ENCODE data around the gene GNAZ. TPM values are rescaled to one million over a fixed set of nuclear protein-coding genes. Genes with fewer than 3 reads are reported as not detected.
A peak's percentile ranks its signal among the peaks of the same experiment; 100 is the strongest.

Gene GNAZ
- total and polyA plus RNA-seq, 9 donors, result 7.2 to 40.8 (median 15.3) TPM

DNA sequence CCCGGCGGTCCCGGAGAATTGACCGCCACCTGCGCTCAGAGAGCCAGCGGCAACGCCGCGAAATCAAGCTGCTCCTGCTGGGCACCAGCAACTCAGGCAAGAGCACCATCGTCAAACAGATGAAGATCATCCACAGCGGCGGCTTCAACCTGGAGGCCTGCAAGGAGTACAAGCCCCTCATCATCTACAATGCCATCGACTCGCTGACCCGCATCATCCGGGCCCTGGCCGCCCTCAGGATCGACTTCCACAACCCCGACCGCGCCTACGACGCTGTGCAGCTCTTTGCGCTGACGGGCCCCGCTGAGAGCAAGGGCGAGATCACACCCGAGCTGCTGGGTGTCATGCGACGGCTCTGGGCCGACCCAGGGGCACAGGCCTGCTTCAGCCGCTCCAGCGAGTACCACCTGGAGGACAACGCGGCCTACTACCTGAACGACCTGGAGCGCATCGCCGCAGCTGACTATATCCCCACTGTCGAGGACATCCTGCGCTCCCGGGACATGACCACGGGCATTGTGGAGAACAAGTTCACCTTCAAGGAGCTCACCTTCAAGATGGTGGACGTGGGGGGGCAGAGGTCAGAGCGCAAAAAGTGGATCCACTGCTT lies 25.5 kb downstream of the GNAZ start:
- no peak for DNase-seq
- Histone ChIP-seq H3K27ac (no peak overlapping the region), H3K4me3 (no peak overlapping the region), H3K27me3 (no peaks in the 10 kb centered on the region), H3K36me3 (no peaks in the 10 kb centered on the region), H3K9me3 (no peaks in the 10 kb centered on the region), H3K4me1 (ENCODE audit: insufficient read depth) (peaks cover 30% of the 10 kb centered on the region)
- intact Hi-C loops (cut with DNase I), result no loop called here
- TF ChIP-seq POLR2A (IDR thresholded peaks at IDR 0.05) (no peak), EP300 (IDR thresholded peaks at IDR 0.05) (no peak)
- 94 to 97% (median 96%) methylated on average over 45 of the region's 45 CpGs for WGBS, 3 donors

DNA sequence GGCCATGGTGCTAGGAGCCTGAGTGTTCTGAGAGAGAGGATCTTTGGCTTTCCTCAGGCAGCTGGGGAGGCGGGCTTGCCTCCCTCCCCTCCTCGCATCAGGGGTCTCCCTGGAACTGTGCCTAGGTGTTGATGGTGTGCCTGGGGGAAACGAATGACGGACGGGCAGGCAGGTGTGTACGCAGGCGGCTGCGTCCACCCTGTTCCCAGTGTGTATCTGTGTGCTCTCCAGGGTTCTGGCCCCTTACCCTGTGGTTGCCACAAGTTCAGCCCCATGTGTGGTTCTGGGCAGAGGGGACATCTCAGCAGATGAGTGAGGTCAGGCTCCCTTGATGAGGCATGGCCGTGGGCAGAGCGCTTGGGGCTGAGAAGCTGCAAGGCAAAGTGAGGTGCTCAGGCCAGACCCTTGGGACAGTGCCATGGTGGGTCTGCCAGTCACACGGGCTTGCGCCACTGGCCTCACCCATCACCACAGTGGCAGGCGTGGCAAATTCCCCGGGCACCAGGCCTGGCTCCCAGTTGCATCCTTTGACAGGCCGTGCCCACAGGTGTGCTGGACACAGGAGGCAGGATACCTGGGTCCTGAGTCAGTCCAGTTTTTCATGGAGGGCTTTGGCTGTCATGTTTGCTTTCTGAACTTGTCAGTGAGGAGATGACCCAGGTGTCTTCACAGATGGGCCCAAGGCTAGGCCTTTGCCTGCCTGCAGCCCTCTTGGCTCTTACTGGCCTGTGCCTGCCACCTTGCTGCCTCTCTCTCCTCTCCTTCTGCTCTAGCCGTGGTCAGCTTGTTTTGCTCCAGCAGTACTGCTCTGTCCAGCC lies 27.3 kb downstream of the GNAZ start:
- intact Hi-C loops (cut with DNase I), result no loop called here
- Histone ChIP-seq H3K4me3 (no peak overlapping the region), H3K27me3 (no peaks in the 10 kb centered on the region), H3K4me1 (ENCODE audit: insufficient read depth) (peaks cover 33% of the 10 kb centered on the region), H3K36me3 (no peaks in the 10 kb centered on the region), H3K27ac (peak overlapping the region; percentile 81 to 93), H3K9me3 (no peaks in the 10 kb centered on the region)
- WGBS, 3 donors, result 89 to 94% (median 92%) methylated on average over 16 of the region's 16 CpGs
- DNase-seq, result peak in 1 of 5 donors; percentile 56
- no peak for TF ChIP-seq EP300 (IDR thresholded peaks at IDR 0.05)
- TF ChIP-seq, protein P1, sequence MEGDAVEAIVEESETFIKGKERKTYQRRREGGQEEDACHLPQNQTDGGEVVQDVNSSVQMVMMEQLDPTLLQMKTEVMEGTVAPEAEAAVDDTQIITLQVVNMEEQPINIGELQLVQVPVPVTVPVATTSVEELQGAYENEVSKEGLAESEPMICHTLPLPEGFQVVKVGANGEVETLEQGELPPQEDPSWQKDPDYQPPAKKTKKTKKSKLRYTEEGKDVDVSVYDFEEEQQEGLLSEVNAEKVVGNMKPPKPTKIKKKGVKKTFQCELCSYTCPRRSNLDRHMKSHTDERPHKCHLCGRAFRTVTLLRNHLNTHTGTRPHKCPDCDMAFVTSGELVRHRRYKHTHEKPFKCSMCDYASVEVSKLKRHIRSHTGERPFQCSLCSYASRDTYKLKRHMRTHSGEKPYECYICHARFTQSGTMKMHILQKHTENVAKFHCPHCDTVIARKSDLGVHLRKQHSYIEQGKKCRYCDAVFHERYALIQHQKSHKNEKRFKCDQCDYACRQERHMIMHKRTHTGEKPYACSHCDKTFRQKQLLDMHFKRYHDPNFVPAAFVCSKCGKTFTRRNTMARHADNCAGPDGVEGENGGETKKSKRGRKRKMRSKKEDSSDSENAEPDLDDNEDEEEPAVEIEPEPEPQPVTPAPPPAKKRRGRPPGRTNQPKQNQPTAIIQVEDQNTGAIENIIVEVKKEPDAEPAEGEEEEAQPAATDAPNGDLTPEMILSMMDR (IDR thresholded peaks at IDR 0.05), result no peak
- TF ChIP-seq POLR2A (IDR thresholded peaks at IDR 0.05), result no peak

DNA sequence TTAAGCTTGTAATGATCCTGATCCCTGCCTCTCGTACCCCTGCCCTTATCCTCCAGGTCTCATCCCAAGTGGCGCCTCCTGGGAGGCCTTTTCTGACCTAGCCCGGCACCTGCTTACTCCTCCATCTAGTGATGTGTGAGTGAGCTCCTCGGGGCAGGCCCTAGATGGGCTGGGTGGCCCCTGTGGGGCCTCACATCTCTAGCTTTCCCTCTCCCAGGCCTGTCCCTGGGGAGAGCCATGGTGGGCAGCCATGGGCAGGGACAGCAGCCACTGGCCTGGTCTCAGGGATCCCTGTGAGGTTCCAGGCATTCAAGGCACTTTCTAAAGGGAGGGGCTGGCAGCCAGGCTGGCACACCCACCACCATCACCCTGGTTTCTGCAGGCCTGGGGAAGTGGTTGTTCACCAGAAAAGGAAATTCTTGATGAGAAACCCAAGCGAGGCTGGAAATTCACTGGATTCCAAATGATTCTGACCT lies 27.9 kb downstream of the GNAZ start:
- no peaks in the 10 kb centered on the region for H3K27me3 ChIP-seq
- no peak for TF ChIP-seq EP300 (IDR thresholded peaks at IDR 0.05)
- TF ChIP-seq, protein P1 (IDR thresholded peaks at IDR 0.05), result no peak
- no peak for TF ChIP-seq POLR2A (IDR thresholded peaks at IDR 0.05)
- H3K9me3 ChIP-seq, result no peaks in the 10 kb centered on the region
- intact Hi-C loops (cut with DNase I), result no loop called here
- H3K36me3 ChIP-seq, result no peaks in the 10 kb centered on the region
- H3K4me1 ChIP-seq (ENCODE audit: insufficient read depth), result peaks cover 33% of the 10 kb centered on the region
- no peak overlapping the region for H3K4me3 ChIP-seq
- peak overlapping the region; percentile 81 to 93 for H3K27ac ChIP-seq
- 44 to 63% (median 51%) methylated on average over 5 of the region's 5 CpGs for WGBS, 3 donors
- peak in 4 of 5 donors; percentile 25 to 60 (median 56) for DNase-seq

DNA sequence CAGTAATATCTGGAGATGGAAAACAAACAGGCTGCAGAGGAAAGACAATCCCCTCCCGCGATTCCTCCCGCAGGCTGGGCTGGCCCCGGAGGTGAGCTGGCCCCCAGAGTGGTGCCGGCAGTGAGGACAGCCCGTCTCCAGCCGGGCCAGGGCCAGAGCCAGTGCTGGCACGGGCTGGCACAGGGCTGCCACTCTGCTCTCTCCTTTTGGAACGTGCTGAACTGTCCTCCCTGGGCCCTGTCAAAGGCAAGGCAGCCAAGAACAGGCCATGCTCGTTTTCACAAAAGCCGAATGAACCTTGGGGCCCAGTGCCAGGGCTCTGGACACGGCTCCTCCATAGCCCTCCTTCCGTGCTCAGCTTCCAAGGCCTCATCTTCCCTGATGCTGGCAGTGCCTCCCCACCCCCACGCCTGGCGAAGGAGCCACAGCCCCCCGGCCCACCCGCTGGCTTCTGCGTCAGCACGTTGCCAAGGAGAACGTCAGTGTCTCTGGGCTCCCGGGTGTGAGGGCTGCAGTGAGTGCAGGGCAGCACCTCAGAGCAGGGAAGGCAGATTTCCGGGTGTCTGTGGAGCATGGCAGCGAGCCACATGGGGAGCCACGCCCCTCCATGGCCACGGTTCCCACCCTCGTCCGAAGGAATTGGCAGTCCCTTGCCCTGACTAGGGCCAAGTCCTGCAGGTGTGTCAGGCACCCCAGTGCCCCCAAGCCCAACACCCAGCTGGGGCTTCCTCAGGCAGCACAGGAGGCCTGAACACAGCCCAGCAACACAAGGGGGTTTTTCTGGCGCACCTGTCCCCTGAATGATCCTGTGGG lies 28.6 kb downstream of the GNAZ start:
- no peak overlapping the region for H3K4me3 ChIP-seq
- peak; percentile 78 to 95 (median 92) for DNase-seq

More for the DNA sequence above, 28.6 kb downstream of the GNAZ start:
- intact Hi-C loops (cut with DNase I), result loop anchor here in 1 of 4 donors (1.0 kb wide), 1 partner anchor 42 kb away; no protein-coding TSS in a partner anchor
- H3K4me1 ChIP-seq (ENCODE audit: insufficient read depth), result peaks cover 33% of the 10 kb centered on the region
- peak overlapping the region; percentile 81 to 93 for H3K27ac ChIP-seq
- 8 to 10% (median 8%) methylated on average over 27 to 28 of the region's 28 CpGs for WGBS, 3 donors
- TF ChIP-seq, protein P1 (IDR thresholded peaks at IDR 0.05), result no peak
- TF ChIP-seq EP300 (IDR thresholded peaks at IDR 0.05), result no peak
- TF ChIP-seq POLR2A (IDR thresholded peaks at IDR 0.05), result no peak
- no peaks in the 10 kb centered on the region for H3K9me3 ChIP-seq
- H3K27me3 ChIP-seq, result no peaks in the 10 kb centered on the region
- no peaks in the 10 kb centered on the region for H3K36me3 ChIP-seq

Data from ovary (tissue), 9 donors.